Hematopoietic multipotent progenitor cell treated with erythropoietin and hydrocortisone succinate and interleukin-3 and kit ligand, for 17 days (in vitro differentiated cells): ENCODE data around the gene CMTM5.
"Not testable (repeated sequence)": the region's sequence is repeated elsewhere in the genome, so short reads cannot be mapped to it uniquely, and the experiment has no call there.

Source experiments
- DNase-seq: peaks from one replicate; pipeline ENCODE4 v3.0.0-alpha.2; 2015; ENCODE audit warnings: low spot score

CMTM5 gene

DNA sequence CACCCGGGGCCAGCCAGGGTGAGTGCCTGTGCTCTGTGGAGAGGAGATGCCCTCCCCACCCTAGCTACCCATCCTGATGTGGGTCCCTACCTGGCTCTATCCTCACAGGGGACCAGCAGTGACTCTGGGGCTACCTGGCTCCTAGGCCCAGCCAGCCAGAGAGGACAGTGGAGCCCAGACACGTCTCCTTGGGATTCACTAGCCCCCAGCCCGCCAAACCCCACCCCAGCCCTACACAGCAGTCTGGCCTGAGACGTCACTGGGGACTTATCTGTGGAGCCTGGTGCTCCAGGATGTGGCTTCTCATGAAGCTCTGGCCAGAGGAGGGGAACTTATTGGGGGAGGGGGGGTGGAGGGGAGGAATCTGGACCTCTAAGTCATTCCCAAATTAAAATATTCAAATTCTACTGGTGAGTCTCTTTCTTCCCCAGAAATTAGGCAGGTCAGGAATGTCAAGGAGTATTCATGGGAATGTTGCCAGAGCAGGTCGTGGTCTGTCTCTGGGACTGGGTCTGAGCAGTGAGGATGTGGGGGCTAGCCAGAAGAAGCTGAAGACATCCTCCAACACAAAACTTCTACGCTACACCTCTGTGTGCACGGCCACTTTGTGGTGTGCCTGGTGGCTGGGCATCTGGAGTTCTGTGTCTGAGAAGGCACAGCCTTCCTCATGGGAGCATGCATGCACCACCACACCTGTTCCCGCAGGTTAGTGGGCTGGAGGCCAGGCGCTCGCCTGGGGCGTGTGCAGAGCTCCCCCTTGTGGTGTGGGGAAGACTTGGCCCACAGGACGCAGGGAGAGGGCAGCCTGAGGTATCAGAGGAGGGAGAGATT is 2.7 kb downstream of the CMTM5 start:
- DNase-seq: peak; percentile 77

- DNase-seq: no peak
These were observed 3.5 kb downstream of the CMTM5 start for GRCh38 chr14:23380197-23380914.

DNA sequence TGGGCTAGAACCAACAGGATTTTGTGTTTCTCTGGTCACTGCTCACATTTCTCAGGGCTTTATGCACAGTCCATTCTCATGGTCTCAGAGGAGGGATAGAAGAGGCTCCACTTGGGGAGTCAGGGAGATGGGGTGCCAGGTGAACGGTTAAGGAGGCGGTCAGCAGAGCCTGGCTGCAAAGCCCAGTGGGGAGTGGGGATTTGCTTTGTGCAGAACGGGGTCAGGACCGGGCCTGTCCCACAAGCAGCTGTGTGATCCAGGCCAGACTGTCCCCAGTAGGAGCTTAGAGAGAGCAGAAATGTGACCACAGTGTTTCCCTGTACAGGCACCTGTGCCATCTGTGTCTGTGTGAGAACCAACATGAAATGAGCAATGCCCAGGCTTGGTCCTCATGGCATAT is 4.1 kb downstream of the CMTM5 start:
- DNase-seq: no peak

- DNase-seq: no peak
These were observed 5.0 kb downstream of the CMTM5 start for GRCh38 chr14:23381871-23382270.

GRCh38 chr14:23382276-23382675 is 5.4 kb downstream of the CMTM5 start:
- no peak for DNase-seq

GRCh38 chr14:23382731-23383440 is 6.0 kb downstream of the CMTM5 start:
- DNase-seq: no peak

DNA sequence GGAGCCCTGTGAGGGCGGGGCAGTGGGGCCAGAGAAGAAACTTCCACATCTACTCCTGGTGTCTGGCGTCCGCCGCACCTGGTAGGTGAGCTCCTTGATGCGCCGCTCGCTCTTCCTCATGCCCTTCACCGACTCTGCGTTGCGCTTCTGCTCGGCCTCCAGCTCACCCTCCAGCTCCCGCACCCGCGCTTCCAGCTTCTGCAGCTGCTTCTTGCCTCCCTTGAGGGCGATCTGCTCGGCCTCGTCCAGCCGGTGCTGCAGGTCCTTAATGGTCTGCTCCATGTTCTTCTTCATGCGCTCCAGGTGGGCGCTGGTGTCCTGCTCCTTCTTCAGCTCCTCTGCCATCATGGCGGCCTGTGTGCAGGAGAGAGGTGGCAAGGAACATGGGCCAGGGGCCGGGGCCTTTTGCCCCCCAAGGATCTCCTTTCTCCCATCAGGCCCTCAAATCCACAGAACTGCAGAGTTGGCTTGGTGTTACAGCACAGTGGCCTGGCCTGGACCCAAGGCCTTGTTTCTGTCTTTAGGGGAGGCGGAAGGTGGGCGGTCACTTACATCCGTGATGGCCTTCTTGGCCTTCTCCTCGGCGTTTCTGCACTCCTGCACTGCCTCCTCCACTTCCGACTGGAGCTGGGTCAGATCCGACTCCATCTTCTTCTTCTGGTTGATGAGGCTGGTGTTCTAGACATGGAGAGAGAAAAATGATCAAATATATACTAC is 7.7 kb downstream of the CMTM5 start:
- DNase-seq: no peak

DNA sequence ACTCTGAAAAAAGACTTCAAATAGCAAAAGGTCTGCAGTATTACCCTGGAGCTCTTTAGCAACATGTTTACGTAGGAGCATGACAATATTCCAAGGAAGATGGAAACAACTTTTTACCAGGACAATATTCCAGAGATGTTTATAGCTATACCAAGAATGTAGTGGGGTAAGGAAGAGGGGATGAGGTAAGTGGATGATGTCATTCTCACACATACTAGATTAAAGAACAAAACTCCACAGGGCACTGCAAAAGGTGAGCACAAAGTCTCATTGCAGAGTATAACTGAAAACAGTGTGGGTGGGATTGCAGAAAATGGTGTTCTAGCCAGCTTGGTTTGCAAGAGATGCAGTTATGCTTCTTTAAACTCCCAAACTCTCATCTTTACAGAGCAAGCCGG is 8.4 kb downstream of the CMTM5 start:
- DNase-seq: no peak

- DNase-seq: no peak
These were observed 8.9 kb downstream of the CMTM5 start for GRCh38 chr14:23385642-23386265.

DNA sequence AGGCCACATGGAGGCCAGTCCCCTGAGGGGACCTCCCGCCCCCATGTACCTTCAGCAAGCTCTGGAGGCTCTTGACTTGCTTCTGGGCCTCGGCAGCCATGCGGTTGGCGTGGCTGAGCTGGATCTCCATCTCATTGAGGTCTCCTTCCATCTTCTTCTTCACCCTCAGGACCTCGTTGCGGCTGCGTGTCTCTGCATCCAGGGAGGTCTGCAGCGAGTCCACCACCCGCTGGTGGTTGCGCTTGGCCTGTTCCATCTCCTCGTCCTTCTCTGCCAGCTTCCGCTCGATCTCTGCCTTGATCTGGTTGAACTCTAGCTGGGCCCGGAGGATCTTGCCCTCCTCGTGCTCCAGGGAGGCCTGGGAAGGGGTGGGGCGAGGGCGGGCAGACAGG is 9.4 kb downstream of the CMTM5 start:
- DNase-seq: not testable (repeated sequence)

GRCh38 chr14:23386999-23387398 is 10.2 kb downstream of the CMTM5 start:
- DNase-seq: no peak

DNA sequence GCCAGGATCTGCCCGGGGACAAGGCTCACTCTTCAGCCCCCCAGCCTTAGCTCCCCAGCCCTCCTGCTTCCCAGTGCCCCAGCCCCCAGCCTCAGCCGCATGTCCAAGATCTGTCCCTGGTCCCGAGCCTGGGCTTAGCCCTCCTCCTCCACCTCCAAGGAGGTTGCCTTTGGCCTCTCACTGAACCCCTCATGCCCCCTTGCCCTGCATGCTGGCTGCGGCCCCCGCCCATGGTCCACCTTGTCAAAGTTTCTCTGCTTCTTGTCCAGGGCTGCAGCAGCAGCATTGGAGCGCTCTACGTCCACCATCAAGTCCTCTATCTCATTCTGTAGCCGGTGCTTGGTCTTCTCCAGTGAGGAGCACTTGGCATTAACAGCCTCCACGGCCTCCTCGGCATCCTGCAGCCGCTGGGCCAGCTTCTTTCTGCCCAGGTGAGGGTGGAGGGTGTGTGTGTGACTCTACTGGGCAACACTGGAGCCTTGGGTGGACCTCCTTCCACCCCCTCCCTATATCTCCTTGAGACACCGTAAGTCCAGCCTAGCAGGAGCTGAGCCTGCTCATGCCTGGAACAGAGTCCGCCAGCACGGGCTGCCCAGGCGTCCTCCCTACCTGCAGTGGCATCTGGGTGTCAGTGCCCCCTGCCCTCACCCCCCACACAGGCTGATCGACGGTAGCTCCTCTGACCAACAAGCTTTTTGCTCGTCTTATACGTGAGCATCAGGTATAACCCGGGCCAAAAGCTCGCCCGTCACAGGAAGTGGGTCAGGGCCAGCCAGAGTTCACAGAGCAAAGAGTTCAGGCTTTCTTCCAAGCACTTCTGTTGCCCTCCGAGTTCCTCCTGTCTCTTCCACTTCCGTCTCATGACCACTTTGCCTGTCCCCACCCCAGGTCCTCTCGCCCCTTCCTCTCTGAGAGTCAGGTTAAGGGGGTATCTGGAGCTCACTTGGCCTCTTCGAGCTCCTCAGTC is 11.4 kb downstream of the CMTM5 start:
- no peak for DNase-seq

DNA sequence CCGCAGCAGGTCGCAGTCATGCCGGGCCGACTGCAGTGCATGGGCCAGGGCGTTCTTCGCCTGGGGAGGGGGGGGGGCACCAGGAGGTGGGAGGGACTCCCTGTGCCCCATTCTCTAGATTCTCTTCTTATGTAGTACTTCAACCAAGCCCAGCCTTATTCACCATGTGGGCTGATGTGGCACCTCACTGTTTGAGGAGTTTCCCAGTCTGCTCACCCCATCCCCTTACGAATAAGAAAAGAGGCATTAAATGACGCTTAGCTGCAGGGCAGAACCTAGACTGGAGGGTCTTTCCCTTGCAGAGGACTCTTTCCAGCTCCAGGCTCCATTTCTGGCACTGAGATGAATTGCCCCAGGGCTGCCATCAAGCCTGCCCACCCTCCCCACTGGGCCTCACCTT is 12.2 kb downstream of the CMTM5 start:
- no peak for DNase-seq

DNA sequence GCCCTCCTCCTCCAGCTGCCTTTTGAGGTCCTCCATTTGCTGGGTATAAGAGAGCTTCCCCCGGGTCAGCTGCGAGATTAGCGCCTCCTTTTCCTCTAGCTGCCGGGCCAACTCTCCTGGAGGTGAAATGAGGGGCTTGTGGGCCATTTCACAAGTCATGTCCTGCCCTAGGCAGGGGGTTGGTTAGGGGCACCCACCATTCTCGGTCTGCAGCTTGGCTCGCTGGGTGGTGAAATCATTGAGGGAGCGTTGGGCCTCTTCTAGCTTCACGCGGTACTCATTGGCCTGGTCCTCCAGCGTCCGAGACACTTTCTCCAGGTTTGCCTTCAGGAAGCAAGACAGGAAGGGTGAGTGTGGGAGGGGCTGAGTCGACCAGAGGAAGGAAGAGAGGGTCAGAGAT is 12.6 kb downstream of the CMTM5 start:
- no peak for DNase-seq

- DNase-seq: not testable (repeated sequence)
These were observed 13.0 kb downstream of the CMTM5 start for GRCh38 chr14:23389871-23390270.

GRCh38 chr14:23392613-23393012 is 15.8 kb downstream of the CMTM5 start:
- no peak for DNase-seq

DNA sequence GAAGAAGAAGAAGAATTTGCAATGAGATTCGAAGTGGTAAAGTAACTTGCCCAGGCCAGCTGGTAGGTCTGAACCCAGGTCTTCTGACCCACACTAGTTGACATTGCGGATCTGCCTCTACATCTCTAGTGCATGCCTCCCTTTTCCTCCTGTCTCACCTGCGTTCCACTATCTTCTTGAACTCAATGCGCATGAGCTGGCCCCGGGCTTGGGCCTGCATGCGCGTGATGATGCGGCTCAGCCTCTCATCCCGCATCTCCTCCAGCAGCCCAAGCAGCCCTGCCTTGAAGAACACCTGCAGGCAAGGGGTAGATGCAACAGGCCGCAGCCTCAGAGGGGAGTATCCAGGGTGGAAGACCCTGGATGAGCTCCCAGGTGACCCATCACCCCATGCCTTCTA is 19.3 kb downstream of the CMTM5 start:
- no peak for DNase-seq

DNA sequence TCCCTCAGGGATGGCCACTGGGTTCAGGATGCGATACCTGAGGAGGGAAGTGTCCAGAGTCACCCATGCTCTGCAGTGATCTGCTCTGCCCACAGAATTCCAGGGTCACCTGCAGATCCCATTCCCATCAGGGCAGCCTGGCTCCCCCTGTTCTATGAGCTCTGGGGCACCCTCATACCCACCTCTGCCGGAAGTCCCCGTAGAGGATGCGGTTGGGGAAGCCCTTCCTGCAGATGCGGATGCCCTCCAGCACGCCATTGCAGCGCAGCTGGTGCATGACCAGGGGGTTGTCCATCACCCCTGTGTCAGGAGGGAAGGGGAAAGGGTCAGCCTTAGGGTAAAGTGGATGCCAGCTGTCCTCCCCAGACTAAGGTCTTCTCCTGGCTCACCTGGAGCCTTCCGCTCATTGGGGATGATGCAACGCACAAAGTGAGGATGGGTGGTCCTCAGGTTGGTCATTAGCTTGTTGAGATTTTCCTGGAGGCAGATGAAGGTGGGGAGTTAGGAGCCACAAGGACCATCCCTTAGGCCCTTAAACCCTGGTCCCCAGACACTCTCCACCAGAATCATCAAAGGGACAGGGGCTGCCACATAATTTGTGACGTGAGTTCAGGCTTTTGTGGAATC is 20.0 kb downstream of the CMTM5 start:
- no peak for DNase-seq

GRCh38 chr14:23398348-23398747 is 21.5 kb downstream of the CMTM5 start:
- DNase-seq: no peak

- no peak for DNase-seq
These were observed 22.3 kb downstream of the CMTM5 start for GRCh38 chr14:23399136-23399535.
